ENCODE data around the gene PMEPA1. TPM values are rescaled to one million over a fixed set of nuclear protein-coding genes. Genes with fewer than 3 reads are reported as not detected.

The PMEPA1 gene
- polyA plus RNA-seq, 3 donors = 15.0 to 134 (median 22.1) TPM

DNA sequence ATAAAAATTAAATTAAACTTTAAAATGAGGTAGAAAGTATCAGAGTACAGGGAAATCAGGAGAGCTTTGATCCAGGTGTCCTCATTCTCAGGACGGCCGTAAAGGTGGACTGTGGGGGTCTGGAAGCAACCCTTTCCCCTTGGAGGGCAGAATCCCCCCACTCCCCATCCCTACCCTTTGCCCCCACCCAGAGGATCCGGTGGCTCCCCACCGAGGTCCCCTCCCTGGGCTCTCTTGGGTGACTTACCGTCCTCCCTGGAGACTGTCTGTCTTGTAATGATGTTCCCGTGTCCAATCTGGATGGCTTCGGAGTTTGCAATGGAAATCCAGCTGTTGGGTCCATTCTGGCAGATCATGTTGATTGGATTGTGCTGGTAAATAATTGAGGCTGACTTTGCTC, 96.9 kb downstream of the PMEPA1 start:
- WGBS, 3 donors = 81 to 93% (median 86%) methylated on average over 7 of the region's 7 CpGs
- no peak overlapping the region for H3K27ac ChIP-seq (ENCODE audit: low read depth, low read length)

DNA sequence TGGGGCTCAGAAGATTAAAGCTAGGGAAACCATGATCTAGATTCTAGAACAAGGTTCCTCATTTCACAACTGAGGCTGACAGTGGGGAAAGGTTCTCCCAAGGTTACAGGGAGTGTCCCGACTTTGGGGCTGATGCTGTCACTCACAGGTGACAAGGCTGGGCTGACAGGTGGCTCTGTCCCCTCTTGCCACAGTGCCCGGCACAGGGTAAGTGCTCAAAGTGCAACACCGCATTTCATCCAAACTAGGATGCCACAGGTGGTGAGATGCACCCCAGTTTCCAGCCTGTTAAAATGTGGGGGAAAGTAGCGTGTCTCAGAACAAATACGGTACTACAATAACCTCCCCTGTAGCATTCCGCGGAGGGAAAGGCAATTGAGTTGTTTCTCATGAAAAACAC, 97.4 kb downstream of the PMEPA1 start:
- 78 to 90% (median 88%) methylated on average over 7 of the region's 7 CpGs for WGBS, 3 donors
- H3K27ac ChIP-seq (ENCODE audit: low read depth, low read length) = no peak overlapping the region

DNA sequence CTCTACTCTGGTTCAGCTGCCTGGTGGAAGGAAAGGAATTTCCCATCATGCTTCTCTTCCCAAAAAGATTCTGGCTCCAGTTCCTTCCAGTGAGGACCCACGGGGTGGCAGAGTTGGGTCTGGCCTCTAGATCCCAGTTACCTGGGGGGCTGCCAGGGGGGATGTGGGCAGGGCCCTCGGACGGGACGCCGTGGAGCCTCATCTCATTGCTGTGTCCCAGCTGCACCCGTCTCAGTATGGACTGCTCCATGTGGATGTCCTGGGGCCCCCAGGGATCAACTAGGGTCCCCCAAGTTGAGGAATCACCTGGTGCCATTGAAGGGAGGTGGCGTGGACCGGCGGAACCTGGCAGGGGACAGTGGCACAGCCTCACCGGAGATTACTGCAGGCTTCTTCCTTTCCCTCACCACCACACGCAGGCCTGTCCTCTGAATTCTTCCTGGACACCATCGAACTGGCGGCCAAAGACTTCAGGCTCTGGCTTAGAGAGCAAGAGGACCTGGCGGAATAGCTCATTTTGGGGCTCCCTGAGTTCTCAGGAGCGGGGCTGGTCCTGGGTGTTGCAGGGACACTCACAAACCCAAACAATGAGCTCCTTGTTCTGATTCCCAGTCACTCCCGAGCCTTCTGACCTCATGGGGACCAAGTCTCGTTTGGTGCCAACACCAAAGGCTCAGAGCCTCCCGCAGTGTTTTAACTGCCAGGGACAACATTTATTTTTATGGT, 98.1 kb downstream of the PMEPA1 start:
- no peak overlapping the region for H3K27ac ChIP-seq (ENCODE audit: low read depth, low read length)
- 62 to 89% (median 80%) methylated on average over 18 of the region's 18 CpGs for WGBS, 3 donors

DNA sequence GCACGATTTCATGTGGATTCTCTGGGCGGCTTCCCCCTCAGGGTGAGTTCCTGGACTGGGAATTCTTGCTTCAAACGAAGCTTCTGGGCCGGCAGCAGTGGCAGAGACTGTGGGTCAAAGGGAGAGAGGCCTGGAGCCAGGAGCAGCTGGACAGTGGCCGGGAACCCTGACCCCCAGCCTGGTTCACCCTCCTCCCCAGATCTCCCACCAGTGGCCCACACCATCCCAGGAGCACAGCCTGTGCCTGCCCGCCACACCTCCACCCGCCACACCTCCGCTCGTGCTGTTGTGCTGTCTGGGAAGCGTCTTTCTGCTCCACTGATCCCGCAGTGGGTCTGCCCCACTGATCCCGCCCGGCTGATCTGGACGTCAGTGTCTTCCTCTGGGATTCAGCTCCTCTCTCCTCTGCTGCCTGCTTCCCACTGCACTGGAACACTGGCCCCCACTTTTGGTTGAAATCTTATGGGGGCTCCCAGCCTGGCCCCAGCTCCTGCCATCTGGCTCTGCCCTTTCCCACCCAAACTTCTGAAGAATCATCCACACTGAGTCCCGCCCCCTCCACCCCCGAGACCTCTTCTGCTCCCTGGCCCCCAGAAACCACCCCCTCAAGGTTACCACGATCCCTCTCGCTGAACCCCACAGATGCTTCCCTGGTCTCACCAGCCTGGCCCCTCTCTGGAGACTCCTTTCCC, 99.4 kb downstream of the PMEPA1 start:
- H3K27ac ChIP-seq (ENCODE audit: low read depth, low read length) = no peak overlapping the region
- 57 to 70% (median 67%) methylated on average over 16 to 18 of the region's 18 CpGs for WGBS, 3 donors

DNA sequence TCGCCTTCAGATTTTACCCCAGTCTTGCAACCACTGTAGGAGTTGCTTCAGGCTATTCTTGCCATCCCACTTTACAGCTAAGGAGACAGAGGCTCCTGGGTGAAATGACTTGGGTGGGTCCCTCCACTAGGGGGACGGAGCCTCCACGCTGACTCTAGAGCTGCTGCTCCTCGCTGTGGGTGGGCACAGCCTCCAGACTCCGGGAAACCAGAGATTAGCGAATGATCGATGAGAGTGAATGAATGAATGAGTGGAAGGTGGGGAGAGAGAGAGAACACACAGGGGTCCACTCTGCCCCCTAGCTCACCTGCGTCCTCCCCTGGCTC, 100.0 kb downstream of the PMEPA1 start:
- 70 to 85% (median 78%) methylated on average over 7 to 8 of the region's 8 CpGs for WGBS, 3 donors
- H3K27ac ChIP-seq (ENCODE audit: low read depth, low read length) = no peak overlapping the region

DNA sequence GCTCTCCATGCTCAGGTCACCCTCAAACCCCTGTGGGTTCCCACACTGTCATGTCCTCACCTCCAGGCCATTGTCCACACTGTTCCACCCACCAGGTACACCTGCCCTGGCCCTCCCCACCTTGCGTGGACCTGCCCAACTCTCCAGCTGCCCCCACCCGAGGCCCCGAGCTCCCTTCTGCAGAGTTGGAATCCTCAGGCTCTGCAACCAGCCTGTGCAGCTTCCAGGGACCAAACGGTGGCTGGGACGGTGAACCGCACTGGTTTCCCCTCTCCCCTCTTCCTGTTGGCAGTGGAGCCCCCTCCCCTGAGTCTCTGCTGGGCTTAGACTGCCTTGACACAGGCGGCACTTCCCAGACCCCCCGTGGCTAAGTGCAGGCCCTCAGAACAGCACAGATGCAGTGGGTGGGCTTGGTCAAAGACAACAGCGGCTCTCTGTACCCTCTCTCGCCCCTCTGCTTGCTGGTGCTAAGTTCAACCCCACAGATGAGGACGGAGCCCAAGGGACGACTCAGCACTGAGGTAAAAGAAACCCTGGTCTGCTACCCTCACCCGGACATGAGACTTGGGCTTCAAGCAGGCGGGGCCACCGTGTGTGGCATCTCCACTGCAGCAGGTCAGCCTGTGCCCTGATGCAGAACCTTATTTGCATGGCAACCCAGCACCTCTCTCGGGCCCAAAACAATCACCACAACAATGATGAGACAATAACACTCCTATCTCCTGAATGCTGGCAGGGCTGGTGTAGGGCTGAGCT, 100.6 kb downstream of the PMEPA1 start:
- H3K27ac ChIP-seq (ENCODE audit: low read depth, low read length) = no peak overlapping the region
- WGBS, 3 donors = 72 to 83% (median 81%) methylated on average over 16 of the region's 16 CpGs

DNA sequence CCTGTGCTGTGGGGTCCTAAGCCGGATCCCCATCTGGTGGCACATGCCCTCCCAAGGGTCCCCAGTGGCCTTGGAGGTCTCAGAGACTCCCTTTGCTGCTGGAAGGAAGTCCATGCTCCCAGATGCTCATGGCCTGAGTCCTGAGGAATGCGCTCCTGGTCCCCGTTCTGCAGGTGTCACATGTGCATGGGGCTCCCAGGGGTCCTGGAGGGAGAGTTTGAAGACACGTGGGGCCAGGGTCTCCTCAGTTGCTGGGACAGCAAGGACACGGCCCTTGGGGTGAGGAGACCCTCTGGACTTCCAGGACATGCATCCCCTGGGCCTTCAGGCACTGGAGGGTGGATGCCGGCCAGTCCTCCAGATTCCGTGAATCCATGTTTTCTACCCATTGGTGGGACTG, 101.3 kb downstream of the PMEPA1 start:
- 76 to 80% (median 77%) methylated on average over 7 of the region's 7 CpGs for WGBS, 3 donors

DNA sequence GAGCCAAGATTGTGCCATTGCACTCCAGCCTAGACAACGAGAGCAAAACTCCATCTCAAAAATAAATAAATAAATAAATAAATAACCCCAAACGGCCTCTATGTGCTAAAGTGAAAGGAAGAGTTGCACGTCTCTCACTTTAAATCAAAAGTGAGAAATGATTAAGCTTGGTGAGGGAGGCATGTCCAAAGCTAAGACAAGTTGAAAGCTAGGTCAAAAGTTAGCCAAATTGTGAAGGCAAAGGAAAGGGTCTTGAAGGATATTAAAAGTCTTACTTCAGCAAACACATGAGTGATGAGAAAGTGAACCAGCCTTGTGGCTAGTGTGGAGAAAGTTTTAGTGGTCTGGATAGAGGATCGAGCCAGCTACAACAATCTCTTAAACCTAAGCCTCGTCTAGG, 103.9 kb downstream of the PMEPA1 start:
- whole genome bisulfite sequencing, 3 donors = 67 to 82% (median 74%) methylated on average over 5 of the region's 5 CpGs
- H3K27ac ChIP-seq (ENCODE audit: low read depth, low read length) = no peak overlapping the region

More for the DNA sequence above, 101.3 kb downstream of the PMEPA1 start:
- no peak overlapping the region for H3K27ac ChIP-seq (ENCODE audit: low read depth, low read length)

DNA sequence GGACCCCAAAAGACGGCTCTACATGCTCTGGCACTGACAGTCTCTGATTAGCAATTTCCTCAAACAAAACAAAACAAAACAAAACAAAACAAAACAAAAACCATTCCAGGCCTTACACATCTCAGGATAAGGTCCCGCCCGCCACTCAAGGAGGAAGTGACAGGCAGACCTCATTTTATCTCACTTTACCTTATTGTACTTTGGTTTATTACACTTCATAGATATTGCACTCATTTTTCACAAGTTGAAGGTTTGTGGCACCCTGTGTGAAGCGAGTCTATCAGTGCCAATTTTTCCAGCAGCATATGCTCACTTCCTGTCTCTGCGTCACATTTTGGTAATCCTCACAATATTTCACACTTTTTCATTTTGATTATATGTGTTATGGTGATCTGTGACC, 104.8 kb downstream of the PMEPA1 start:
- WGBS, 3 donors = 58 to 61% (median 59%) methylated on average over 5 of the region's 5 CpGs
- H3K27ac ChIP-seq (ENCODE audit: low read depth, low read length) = no peak overlapping the region

DNA sequence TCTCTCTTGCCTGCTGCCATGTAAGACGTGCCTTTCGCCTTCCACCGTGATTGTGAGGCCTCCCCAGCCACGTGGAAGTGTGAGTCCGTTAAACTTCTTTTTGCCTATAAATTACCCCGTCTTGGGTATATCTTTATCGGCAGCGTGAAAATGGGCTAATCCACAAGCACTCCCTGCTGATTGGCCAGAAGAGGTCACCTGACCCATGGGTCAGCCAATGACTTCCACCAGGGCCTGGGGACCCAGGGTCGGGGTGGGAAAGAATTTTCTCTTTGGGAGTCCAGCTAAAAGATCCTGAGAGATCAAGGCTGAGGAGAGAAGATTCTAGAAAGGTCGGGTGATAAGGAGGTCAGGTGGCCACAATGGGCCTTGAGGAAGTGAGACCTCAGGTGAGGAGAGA, 106.7 kb downstream of the PMEPA1 start:
- WGBS, 3 donors = 84 to 94% (median 93%) methylated on average over 10 of the region's 10 CpGs
- no peak overlapping the region for H3K27ac ChIP-seq (ENCODE audit: low read depth, low read length)

DNA sequence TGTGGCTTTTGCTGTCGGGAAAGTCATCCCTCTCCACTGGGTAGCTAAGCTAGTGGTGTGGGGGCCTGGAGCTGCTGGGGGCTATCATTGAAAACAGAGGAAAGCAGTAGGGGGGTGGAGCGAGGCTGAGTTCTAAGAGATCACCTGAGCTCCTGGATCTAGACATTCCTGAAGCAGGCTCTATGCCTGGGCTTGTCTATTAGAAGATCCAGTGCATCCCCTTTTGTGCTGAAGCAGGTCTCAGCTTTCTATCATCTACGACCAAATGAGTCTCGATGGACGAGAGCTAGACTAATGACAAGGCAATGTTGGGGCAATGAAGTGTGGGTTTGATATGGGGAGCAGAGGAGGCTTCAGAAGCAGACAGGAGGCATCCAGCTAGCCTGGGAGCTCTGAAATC, 108.1 kb downstream of the PMEPA1 start:
- H3K27ac ChIP-seq (ENCODE audit: low read depth, low read length) = no peak overlapping the region
- WGBS, 3 donors = 54 to 93% (median 83%) methylated on average over 5 of the region's 5 CpGs

DNA sequence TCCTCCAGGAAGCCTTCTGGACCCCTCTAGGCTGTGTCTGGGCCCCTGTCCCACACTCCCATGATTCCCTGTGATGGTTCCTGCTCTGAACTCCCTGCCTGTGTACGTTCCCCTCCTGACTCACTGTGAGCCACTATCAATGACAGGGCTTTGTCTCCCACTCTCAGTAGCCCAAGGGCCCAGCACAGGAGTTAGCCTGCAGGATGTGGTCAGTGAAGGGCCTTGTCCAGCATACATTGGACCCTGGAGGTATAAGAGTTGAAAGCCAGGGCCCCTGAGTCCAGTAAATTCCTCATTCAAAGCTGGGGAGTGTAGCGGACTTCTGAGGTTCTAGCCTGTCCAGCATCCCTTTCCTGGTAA, 108.6 kb downstream of the PMEPA1 start:
- 75 to 87% (median 77%) methylated on average over 2 of the region's 2 CpGs for WGBS, 3 donors
- H3K27ac ChIP-seq (ENCODE audit: low read depth, low read length) = no peak overlapping the region

DNA sequence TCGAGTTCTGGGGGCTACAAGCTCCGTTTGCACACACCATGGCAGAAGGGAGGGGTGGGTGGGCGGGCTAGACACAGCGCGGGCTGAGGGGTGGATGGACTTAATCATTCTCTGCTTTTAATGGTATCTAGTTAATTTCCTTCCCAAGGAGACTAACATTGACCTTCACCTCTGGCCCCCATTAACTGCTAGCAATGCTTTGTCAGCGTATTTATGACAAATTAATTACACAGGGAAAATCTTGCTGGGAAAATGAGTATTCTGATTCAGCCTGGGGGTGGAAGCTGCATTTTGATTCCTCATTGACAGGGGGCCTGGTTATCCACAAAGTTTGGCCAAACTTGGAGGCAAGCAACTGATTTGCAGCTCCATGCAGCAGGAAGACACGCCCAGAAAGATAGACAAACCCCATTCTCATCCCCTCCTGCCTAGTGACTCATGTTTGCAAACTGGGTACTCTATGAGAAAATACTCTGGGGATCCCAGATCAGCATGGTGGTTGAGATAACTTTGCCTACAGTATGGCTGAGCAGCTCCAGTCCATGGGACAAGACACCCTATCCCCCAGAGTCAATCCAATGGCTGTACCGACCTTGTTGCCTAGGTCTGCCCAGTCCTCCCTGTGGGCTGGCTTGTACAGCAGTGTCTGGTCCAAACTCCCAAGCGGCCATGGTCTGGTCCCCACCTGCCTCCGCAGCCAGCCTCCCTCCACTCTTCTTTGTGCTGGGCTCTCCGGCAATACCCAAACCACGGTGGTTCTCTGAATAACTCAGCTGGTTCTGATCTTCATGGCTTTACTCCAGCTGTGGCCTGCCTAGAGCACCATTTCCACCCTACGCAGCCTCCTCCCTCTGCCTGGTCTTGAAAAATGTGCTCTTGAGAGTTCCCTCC, 109.2 kb downstream of the PMEPA1 start:
- WGBS, 3 donors = 61 to 82% (median 77%) methylated on average over 13 of the region's 13 CpGs
- no peak overlapping the region for H3K27ac ChIP-seq (ENCODE audit: low read depth, low read length)

DNA sequence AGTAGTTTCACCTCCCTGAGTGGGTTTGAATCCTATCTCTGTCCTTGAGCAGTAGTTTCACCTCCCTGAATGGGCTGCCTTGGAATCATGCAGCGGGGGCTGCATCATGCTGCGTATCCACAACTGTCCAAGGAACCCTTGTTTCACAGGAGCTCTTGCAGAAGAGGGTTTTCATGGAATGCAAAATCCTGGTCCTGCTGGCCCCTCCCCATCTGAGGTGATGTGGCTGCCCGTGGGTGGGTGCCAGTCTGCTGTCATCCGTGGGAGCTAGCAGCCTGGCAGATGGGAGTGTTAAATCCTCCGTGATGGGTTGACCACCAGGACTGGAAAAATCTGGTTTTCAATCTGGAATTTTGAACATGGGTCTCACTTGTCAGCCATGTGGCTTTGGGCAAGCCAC, 111.3 kb downstream of the PMEPA1 start:
- whole genome bisulfite sequencing, 3 donors = 82 to 90% (median 89%) methylated on average over 5 of the region's 5 CpGs
- H3K27ac ChIP-seq (ENCODE audit: low read depth, low read length) = no peak overlapping the region

Other genes starting within 250 kb of the PMEPA1 start
- under 1 TPM in 2 of 3 donors, not detected in 1; 0.04 to 0.11 TPM for gene CTCFL, start 184.9 kb downstream of the PMEPA1 start, polyA plus RNA-seq
- 100 to 1,000 TPM in 1 of 3 donors, 10 to 100 TPM in 2; 20.8 to 161 (median 49.9) TPM for gene PCK1, start 148.9 kb downstream of the PMEPA1 start, polyA plus RNA-seq
- 1 to 10 TPM in 1 of 3 donors, under 1 TPM in 2; 0.15 to 1.2 (median 0.58) TPM for gene ZBP1, start 89.6 kb downstream of the PMEPA1 start, polyA plus RNA-seq